HG03139 (cell line): ENCODE data around the gene SNAI1.
"Not testable (repeated sequence)": the region's sequence is repeated elsewhere in the genome, so short reads cannot be mapped to it uniquely, and the experiment has no call there.

Experiments
- ATAC-seq: cut with Tn5 transposase; IDR thresholded peaks from one replicate; pipeline ENCODE4 v1.9.1; 2021; ENCODE audit not compliant: unreplicated experiment

SNAI1 gene

DNA sequence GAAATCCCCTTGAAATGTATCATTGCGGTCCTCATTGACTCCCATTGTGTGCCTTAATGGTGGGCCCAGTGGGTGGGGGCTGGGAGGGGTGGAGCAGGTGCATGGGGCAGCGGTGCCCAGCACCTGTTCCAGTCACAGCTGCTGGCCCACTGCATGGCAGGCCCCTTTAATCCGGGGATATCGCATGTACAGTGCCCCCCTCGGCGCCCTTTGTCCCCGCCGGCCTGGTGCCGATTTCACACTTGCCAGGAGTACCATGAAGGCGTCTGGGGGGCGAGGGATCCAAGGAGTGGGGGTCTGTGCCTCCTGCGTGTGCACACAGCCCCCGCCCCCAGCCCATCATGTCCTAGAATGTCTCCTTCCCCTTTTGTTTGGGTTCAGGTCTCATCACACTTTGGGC lies 2.8 kb downstream of the SNAI1 start:
- ATAC-seq, result no peak

DNA sequence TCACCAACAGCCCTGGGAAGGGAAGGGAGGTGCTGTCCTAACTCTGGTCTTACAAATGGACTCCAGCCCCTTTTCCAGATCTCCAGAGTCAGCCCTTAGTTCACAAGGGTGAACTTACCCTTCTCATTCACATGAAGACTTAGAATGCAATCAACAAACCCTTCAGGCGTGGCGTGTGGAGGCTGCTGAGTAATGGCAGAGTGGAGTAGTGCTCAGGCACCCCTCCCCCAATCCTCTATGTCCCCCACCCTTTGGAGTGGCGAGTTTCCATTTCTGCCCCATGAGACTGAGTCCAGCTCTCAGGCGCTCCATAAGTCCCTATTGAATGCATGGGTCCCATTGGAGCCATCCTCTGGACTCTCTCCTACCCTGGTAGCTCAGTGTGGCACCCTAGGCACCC lies 3.3 kb downstream of the SNAI1 start:
- no peak for ATAC-seq

DNA sequence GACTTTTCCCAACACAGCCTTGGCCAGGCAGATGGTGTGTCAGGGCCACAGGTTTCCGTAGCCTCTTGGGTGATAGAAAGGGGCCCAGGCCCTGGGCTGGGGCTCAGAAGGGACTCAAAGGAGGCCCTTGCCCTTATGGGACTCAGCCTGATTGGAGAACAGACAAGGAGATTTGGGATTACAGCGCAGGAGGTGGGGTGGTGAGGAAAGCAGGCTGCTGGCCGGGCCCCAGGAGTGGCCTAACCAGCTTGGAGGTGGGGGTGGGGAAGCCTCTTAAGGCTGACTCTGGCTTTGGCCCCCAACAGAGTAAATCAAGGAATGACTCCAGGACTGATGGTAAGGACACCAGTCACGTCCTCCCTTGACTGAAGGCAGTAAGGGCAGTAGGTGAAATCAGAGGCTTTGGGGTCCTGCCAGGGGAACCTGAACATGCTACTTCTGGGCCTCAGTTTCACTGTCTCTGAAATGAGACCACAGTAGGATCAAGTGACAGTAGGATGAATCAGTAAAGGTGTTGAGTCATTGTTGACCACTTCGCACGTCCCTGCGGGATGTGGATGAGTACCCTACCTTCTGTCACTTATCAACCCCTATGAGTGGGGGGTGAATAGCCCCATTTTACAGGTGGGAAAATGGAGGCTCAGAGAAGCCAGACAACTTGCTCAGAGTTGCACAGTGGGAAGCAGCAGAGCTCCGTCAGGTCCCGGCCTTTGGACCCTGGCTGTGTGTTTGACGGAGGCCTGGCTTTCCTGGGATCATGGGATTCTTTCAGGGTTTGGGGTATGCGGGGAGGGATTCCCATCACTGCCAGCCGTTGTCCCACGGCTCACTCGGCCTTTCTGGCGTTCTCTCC lies 4.5 kb downstream of the SNAI1 start:
- ATAC-seq, result no peak

- no peak for ATAC-seq
Observed at GRCh38 chr20:49987868-49988690, 5.3 kb downstream of the SNAI1 start.

GRCh38 chr20:49989234-49990065 lies 6.7 kb downstream of the SNAI1 start:
- no peak for ATAC-seq

- ATAC-seq, result no peak
Observed at GRCh38 chr20:49990271-49990720, 7.5 kb downstream of the SNAI1 start.

- ATAC-seq, result no peak
Observed at GRCh38 chr20:49993301-49993751, 10.5 kb downstream of the SNAI1 start.

GRCh38 chr20:49995586-49995985 lies 12.8 kb downstream of the SNAI1 start:
- no peak for ATAC-seq

GRCh38 chr20:49998478-49999188 lies 15.9 kb downstream of the SNAI1 start:
- ATAC-seq, result not testable (repeated sequence)

DNA sequence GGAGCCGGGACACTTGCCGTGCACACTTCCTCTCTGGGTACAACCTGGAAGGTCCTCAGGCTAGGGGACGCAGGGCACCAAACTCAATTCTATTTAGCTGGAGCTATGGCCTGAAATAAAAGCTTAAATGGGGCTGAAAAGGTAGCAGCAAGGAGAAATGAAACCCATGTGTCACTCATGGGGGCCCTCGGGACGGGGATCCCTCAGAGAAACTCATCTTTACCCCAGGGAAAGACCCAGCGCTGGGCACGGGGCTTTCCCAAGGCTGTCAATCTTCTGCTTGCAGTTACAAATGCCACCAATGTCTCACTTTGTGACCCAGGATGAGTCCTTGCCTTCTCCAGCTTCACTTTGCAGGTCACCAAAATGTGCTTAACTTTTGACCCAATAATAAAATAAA lies 16.5 kb downstream of the SNAI1 start:
- ATAC-seq, result no peak

- ATAC-seq, result not testable (repeated sequence)
Observed at GRCh38 chr20:50000548-50001222, 17.9 kb downstream of the SNAI1 start.

GRCh38 chr20:50001784-50002311 lies 19.1 kb downstream of the SNAI1 start:
- no peak for ATAC-seq

- no peak for ATAC-seq
Observed at GRCh38 chr20:50003253-50003656, 20.5 kb downstream of the SNAI1 start.

DNA sequence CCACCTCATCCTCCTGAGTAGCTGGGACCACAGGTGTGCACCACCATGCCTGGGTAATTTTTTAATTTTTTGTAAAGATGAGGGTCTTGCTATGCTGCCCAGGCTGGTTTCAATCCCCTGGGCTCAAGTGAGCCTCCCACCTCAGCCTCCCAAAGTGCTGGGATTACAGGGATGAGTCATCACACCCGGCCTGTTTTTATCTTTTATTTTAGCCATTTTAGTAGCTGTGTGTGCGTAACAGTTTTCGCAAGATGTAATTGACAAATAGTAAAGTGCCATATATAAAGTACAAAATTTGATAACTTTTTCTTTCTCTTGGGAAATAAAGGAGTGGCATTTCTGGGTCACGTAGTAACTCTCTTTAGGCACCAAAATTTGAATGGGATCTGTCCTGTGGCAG lies 21.4 kb downstream of the SNAI1 start:
- no peak for ATAC-seq

DNA sequence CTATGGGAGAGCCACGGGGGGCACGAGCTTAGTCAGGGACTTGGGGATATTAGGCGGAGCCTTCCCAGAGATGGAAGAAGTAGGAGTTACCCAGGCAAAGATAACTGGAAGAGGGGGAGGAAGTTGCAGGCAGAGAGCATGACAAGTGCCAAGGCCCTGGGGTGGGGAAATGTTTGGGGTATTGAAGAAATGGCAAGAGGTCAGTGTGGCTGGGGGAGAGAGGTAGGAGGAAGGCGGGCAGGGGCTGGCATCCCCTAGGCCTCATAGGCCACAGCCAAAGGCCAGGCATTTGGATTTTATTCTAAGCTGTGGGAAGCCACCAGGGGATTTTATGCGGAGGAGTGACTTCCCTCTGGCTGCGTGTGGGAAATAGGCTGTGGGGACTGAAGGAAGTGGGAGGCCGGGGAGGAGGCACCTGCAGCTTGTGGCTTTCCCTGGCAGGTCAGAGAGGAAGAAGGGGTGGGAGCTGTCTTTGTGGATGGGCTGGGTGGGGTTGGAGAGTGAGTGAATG lies 22.7 kb downstream of the SNAI1 start:
- no peak for ATAC-seq

- ATAC-seq, result no peak
Observed at GRCh38 chr20:50007369-50007768, 24.6 kb downstream of the SNAI1 start.

DNA sequence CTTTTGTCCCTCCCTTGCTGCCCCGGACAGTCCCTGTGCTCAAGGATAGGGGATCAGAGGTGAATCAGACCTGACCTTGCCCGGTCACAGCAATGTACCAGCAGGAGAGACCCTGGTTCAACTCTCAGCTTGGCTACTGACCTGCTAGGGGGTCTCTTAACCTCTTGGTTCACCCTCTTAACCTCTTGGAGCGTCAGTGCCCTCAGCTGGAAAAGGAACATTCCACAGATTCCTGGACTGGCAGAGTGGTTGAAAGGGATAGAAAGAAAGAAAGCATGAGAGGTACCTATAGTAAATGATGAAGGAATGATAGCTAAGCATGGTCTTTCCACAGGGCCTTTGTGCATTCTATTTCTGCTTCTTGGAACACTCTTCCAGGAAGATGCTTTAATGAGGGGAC lies 25.2 kb downstream of the SNAI1 start:
- ATAC-seq, result no peak

DNA sequence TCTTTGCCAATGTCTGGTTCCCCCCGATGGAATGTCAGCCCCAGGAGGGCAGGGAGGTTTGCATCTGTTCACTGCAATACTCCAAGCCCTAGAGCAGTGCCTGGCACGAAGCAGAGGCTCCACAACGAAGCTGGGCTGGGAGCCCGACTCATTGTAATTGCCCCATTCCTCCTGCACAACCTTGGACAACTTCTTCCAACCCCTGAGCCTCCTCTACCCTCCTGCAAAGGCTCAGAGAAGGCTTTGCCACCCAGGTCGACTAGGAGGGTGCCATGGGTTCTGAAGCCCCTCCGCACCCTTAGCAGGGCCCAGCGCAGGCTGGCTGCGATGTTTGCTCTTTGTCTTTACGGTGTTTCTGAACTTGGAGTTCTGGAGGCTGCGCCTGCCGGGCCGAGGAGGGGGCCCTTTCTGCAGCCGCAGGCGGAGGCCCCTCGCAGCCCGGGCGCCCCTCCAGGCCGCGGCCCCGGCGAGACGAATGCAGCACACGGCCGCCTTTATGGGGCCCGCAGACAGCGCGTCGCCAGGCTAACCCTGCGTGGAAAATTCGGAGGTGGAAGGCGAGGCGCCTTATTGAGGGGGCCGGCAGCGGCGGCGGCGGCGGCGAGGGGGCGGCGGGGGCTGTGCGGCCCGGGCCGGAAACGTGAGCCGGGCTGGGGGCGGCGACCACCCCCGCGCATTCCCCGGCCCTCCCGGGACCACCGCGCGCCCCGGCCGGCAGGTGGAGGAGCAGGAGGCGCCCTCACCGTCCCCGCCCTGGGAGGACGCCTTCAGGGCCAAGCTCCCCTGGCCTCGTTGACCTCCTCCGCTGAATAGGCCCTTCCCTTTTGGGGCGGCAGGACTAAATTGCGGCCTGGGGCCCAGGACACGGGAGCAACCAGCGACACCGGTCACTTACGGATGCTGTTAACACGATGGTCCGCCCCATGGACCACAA lies 27.0 kb downstream of the SNAI1 start:
- ATAC-seq, result no peak
